Measurements from ENCODE around the gene CCDC106. TPM values are rescaled to one million over a fixed set of nuclear protein-coding genes. Genes with fewer than 3 reads are reported as not detected.

The CCDC106 gene
- total RNA-seq, 1 donor from 2014 or later: 3.1 TPM

DNA sequence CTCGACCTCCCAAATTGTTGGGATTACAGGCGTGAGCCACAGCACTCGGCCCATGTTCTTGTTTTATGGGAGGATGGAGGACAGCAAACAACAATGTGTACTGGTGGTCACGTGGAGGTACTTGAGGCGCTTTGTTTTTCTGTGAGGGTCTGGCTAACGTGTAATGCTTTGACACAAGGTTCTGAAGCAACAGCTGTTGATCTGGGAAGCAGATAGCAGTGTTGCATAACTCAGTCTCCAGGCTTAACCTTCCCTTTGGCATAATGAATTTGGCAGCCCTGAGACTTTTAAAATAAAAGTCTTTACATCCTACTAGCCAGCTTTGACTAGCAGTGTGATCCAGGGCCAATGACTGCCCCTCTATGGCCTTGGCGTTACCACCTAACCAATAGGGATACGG lies 14.2 kb upstream of the CCDC106 start:
- H3K36me3 ChIP-seq (ENCODE audit: control insufficient read depth in 3 of 3, insufficient read depth in 3 of 3, low read length in 3 of 3): peaks cover 0 to 7% (median 2%) of the 10 kb centered on the region in 3 donors
- no peaks in the 10 kb centered on the region for H3K27me3 ChIP-seq (ENCODE audit: control insufficient read depth in 3 of 3, insufficient read depth in 3 of 3, low read length in 3 of 3)
- peak overlapping the region; percentile 99 for H3K27ac ChIP-seq (ENCODE audit: low read depth, low read length)
- H3K9ac ChIP-seq (ENCODE audit: low read depth in 1 of 3, low read length in 3 of 3): no peak overlapping the region
- H3K4me1 ChIP-seq (ENCODE audit: control insufficient read depth in 3 of 3, insufficient read depth in 3 of 3, low read length in 3 of 3): peaks cover 34 to 45% (median 45%) of the 10 kb centered on the region in 3 donors
- H3K9me3 ChIP-seq (ENCODE audit: control insufficient read depth in 3 of 3, low read length in 3 of 3): no peaks in the 10 kb centered on the region
- peak overlapping the region in 1 of 3 donors; percentile 100 for H3K4me3 ChIP-seq (ENCODE audit: low read length in 3 of 3)

DNA sequence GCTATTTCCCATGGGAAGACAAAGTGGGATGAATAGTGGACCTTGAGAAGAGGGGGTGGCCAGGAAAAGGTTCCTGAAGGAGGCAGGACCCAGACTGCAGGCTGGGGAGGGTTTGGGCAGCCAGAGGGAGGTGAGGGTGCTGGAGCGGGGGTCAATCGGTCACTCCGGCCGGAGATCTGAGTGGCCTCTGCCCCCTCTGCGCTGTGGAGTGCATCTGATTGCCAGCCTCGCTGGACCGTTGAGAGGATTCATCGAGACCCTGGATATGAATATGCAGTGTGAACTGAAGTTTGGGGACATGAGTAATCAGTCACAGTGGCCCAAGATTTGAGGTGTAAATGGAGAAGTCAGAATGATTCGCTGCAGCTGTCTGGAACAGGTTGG lies 12.7 kb upstream of the CCDC106 start:
- H3K9ac ChIP-seq (ENCODE audit: low read depth in 1 of 3, low read length in 3 of 3): peak overlapping the region; percentile 100
- peak overlapping the region; percentile 99 for H3K27ac ChIP-seq (ENCODE audit: low read depth, low read length)
- no peaks in the 10 kb centered on the region for H3K9me3 ChIP-seq (ENCODE audit: control insufficient read depth in 3 of 3, low read length in 3 of 3)
- peaks cover 45 to 59% (median 58%) of the 10 kb centered on the region in 3 donors for H3K4me1 ChIP-seq (ENCODE audit: control insufficient read depth in 3 of 3, insufficient read depth in 3 of 3, low read length in 3 of 3)
- no peaks in the 10 kb centered on the region for H3K27me3 ChIP-seq (ENCODE audit: control insufficient read depth in 3 of 3, insufficient read depth in 3 of 3, low read length in 3 of 3)
- peak overlapping the region; percentile 100 for H3K4me3 ChIP-seq (ENCODE audit: low read length in 3 of 3)
- H3K36me3 ChIP-seq (ENCODE audit: control insufficient read depth in 3 of 3, insufficient read depth in 3 of 3, low read length in 3 of 3): peaks cover 0 to 7% (median 2%) of the 10 kb centered on the region in 3 donors

DNA sequence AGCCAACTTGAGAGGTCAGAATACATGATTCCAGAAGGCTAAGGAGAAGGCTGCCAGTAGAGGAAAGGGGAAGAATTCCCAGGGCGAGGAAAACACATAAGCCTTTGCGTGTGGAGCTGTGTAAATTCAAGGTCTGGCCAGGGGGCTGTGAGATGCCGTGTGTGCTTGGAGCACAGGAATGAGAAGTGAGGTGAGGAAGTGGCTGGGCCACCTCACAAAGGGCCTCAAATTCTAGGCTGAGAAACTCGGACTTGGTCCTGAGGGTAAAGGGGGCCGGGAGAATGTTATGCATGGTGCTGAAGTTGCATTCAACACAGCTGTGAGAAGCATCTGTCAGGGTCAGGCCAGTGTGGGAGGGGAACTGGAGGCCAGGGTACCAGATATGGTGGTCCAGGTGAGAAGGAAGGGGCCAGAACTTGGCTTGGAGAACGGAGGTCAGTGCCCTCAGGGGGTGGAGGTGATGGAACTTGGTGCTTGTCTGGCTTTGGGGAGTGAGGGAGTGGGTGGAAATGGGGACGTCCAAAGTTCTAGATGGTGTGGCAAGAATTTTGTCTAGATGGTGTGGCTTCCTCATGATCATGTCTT lies 12.1 kb upstream of the CCDC106 start:
- Histone ChIP-seq H3K27me3 (ENCODE audit: control insufficient read depth in 3 of 3, insufficient read depth in 3 of 3, low read length in 3 of 3) (no peaks in the 10 kb centered on the region), H3K4me1 (ENCODE audit: control insufficient read depth in 3 of 3, insufficient read depth in 3 of 3, low read length in 3 of 3) (peaks cover 48 to 63% (median 62%) of the 10 kb centered on the region in 3 donors), H3K27ac (ENCODE audit: low read depth, low read length) (peak overlapping the region; percentile 99), H3K9me3 (ENCODE audit: control insufficient read depth in 3 of 3, low read length in 3 of 3) (no peaks in the 10 kb centered on the region), H3K9ac (ENCODE audit: low read depth in 1 of 3, low read length in 3 of 3) (peak overlapping the region; percentile 100), H3K4me3 (ENCODE audit: low read length in 3 of 3) (peak overlapping the region; percentile 100), H3K36me3 (ENCODE audit: control insufficient read depth in 3 of 3, insufficient read depth in 3 of 3, low read length in 3 of 3) (peaks cover 0 to 7% (median 2%) of the 10 kb centered on the region in 3 donors)

- Histone ChIP-seq H3K36me3 (ENCODE audit: control insufficient read depth in 3 of 3, insufficient read depth in 3 of 3, low read length in 3 of 3) (peaks cover 0 to 7% (median 2%) of the 10 kb centered on the region in 3 donors), H3K9ac (ENCODE audit: low read depth in 1 of 3, low read length in 3 of 3) (peak overlapping the region in 2 of 3 donors; percentile 100), H3K4me1 (ENCODE audit: control insufficient read depth in 3 of 3, insufficient read depth in 3 of 3, low read length in 3 of 3) (peaks cover 52 to 66% (median 63%) of the 10 kb centered on the region in 3 donors), H3K27ac (ENCODE audit: low read depth, low read length) (no peak overlapping the region), H3K9me3 (ENCODE audit: control insufficient read depth in 3 of 3, low read length in 3 of 3) (no peaks in the 10 kb centered on the region), H3K27me3 (ENCODE audit: control insufficient read depth in 3 of 3, insufficient read depth in 3 of 3, low read length in 3 of 3) (no peaks in the 10 kb centered on the region), H3K4me3 (ENCODE audit: low read length in 3 of 3) (peak overlapping the region; percentile 29 to 100 (median 100))
Observed at GRCh38 chr19:55636723-55637122, 11.3 kb upstream of the CCDC106 start.

GRCh38 chr19:55637534-55637933 lies 10.5 kb upstream of the CCDC106 start:
- no peaks in the 10 kb centered on the region for H3K27me3 ChIP-seq (ENCODE audit: control insufficient read depth in 3 of 3, insufficient read depth in 3 of 3, low read length in 3 of 3)
- H3K36me3 ChIP-seq (ENCODE audit: control insufficient read depth in 3 of 3, insufficient read depth in 3 of 3, low read length in 3 of 3): peaks cover 0 to 7% (median 2%) of the 10 kb centered on the region in 3 donors
- H3K9ac ChIP-seq (ENCODE audit: low read depth in 1 of 3, low read length in 3 of 3): peak overlapping the region in 1 of 3 donors; percentile 40
- H3K27ac ChIP-seq (ENCODE audit: low read depth, low read length): no peak overlapping the region
- peaks cover 57 to 70% (median 66%) of the 10 kb centered on the region in 3 donors for H3K4me1 ChIP-seq (ENCODE audit: control insufficient read depth in 3 of 3, insufficient read depth in 3 of 3, low read length in 3 of 3)
- H3K9me3 ChIP-seq (ENCODE audit: control insufficient read depth in 3 of 3, low read length in 3 of 3): no peaks in the 10 kb centered on the region
- H3K4me3 ChIP-seq (ENCODE audit: low read length in 3 of 3): peak overlapping the region in 2 of 3 donors; percentile 22 to 31

DNA sequence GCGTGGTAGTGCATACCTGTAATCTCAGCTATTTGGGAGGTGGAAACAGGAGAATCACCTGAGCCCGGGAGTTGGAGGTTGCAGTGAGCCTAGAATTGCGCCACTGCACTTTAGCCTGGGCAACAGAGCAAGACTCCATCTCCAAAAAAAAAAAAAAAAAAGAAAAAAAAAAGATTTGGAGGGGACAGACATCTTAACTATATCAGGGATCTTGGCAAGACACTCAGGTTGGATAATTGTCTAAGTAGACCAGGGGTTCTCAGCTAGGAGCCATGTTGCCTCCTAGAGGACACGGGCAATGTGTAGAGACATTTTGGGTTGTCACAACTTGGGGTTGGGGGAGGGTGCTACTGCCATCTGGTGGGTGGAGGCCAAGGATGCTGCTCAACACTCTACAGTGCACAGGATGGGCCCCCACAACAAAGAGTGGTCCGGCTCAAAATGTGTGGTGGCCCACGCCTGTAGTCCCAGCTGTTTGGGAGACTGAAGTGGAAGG lies 9.1 kb upstream of the CCDC106 start:
- Histone ChIP-seq H3K9me3 (ENCODE audit: control insufficient read depth in 3 of 3, low read length in 3 of 3) (no peaks in the 10 kb centered on the region), H3K4me1 (ENCODE audit: control insufficient read depth in 3 of 3, insufficient read depth in 3 of 3, low read length in 3 of 3) (peaks cover 63 to 77% (median 74%) of the 10 kb centered on the region in 3 donors), H3K9ac (ENCODE audit: low read depth in 1 of 3, low read length in 3 of 3) (no peak overlapping the region), H3K36me3 (ENCODE audit: control insufficient read depth in 3 of 3, insufficient read depth in 3 of 3, low read length in 3 of 3) (peaks cover 0 to 7% (median 2%) of the 10 kb centered on the region in 3 donors), H3K27me3 (ENCODE audit: control insufficient read depth in 3 of 3, insufficient read depth in 3 of 3, low read length in 3 of 3) (no peaks in the 10 kb centered on the region), H3K27ac (ENCODE audit: low read depth, low read length) (no peak overlapping the region), H3K4me3 (ENCODE audit: low read length in 3 of 3) (no peak overlapping the region)

DNA sequence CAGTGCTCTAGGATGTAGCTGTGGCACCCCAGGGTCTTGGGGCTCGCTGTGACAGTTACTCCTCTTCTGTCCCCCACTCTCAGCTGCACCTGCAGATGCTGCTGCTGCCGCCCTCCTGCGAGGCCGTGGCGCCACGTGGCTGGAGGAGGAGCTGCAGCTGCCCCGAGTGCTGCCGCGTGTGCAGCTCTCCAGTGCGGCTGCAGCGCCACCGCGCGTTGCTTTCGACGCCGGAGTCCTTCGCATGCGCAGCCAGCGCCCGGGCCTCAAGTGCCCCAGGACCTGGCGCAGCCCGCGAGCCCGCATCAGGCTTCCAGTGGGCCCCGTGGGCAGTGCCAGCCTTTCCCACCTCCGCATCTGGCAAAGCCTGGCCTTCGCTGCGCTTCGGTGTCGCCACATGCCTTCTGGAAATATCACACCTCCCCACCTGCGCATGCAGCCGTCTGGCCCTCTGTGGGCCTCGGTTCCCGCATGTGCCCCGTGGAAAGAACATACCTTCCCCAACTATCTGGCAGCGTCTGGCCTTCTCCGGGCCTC lies 7.9 kb upstream of the CCDC106 start:
- H3K4me3 ChIP-seq (ENCODE audit: low read length in 3 of 3): peak overlapping the region; percentile 79 to 87 (median 81)
- peak overlapping the region; percentile 82 to 90 (median 84) for H3K9ac ChIP-seq (ENCODE audit: low read depth in 1 of 3, low read length in 3 of 3)
- no peaks in the 10 kb centered on the region for H3K9me3 ChIP-seq (ENCODE audit: control insufficient read depth in 3 of 3, low read length in 3 of 3)
- no peaks in the 10 kb centered on the region for H3K27me3 ChIP-seq (ENCODE audit: control insufficient read depth in 3 of 3, insufficient read depth in 3 of 3, low read length in 3 of 3)
- H3K36me3 ChIP-seq (ENCODE audit: control insufficient read depth in 3 of 3, insufficient read depth in 3 of 3, low read length in 3 of 3): peaks cover 6 to 12% (median 7%) of the 10 kb centered on the region in 3 donors
- H3K27ac ChIP-seq (ENCODE audit: low read depth, low read length): peak overlapping the region; percentile 85
- peaks cover 68 to 83% (median 78%) of the 10 kb centered on the region in 3 donors for H3K4me1 ChIP-seq (ENCODE audit: control insufficient read depth in 3 of 3, insufficient read depth in 3 of 3, low read length in 3 of 3)

DNA sequence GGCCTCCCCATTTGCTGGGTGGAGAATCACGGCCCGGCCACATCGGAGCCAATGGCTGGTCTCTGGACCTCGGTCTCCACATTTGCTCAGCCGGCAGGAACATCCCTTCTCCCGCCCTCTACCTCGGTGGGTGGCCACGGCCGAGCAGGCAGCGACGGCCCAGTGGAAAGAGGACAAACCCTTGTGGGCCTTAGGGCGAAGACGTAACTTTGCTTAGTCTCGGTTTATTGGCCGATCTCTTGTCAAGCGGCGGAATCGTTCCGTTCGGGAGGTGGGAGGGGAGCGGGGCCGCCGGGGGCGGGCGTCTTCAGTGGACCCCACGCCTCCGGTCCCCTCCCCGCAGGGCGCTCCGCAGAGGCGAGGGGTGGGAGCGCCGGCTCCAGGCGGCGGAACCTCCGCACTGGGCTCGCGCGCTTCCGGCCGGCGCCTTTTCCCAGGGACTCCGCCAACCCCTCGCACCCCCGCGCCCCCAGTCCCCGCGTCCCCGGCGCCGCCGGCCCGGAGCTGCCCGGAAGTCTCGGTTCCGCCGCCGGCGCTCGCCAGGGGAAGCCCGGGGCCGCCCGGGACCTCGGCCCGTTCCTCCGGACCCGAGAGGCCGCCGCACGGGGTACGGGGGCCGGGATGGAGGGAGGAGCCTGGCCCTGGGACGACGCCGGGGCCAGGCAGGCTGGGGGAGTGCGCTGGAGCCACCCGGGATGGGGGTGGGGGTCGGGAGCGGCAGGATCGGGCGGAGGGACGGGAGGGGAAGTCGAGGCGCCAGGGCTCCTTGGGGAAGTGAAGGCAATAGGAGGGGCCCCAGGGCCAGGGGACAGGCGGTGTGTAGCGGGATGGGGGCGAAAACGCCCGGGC lies 7.2 kb upstream of the CCDC106 start, which contains the start of gene ZNF580:
Gene ZNF580, plus strand, starts transcription at position 426 of the 849 bp plus-strand sequence. CDS start 1,507 bp downstream, outside the sequence.
- Histone ChIP-seq H3K9ac (ENCODE audit: low read depth in 1 of 3, low read length in 3 of 3) (peak within 1 kb of the TSS; percentile 82 to 90 (median 84)), H3K36me3 (ENCODE audit: control insufficient read depth in 3 of 3, insufficient read depth in 3 of 3, low read length in 3 of 3) (peaks cover 10 to 17% (median 14%) of the 10 kb centered on the region in 3 donors), H3K27me3 (ENCODE audit: control insufficient read depth in 3 of 3, insufficient read depth in 3 of 3, low read length in 3 of 3) (no peaks in the 10 kb centered on the region), H3K27ac (ENCODE audit: low read depth, low read length) (peak within 1 kb of the TSS; percentile 85), H3K4me3 (ENCODE audit: low read length in 3 of 3) (peak within 1 kb of the TSS; percentile 81 to 87 (median 86)), H3K9me3 (ENCODE audit: control insufficient read depth in 3 of 3, low read length in 3 of 3) (no peaks in the 10 kb centered on the region), H3K4me1 (ENCODE audit: control insufficient read depth in 3 of 3, insufficient read depth in 3 of 3, low read length in 3 of 3) (peaks cover 64 to 76% (median 74%) of the 10 kb centered on the region in 3 donors)

DNA sequence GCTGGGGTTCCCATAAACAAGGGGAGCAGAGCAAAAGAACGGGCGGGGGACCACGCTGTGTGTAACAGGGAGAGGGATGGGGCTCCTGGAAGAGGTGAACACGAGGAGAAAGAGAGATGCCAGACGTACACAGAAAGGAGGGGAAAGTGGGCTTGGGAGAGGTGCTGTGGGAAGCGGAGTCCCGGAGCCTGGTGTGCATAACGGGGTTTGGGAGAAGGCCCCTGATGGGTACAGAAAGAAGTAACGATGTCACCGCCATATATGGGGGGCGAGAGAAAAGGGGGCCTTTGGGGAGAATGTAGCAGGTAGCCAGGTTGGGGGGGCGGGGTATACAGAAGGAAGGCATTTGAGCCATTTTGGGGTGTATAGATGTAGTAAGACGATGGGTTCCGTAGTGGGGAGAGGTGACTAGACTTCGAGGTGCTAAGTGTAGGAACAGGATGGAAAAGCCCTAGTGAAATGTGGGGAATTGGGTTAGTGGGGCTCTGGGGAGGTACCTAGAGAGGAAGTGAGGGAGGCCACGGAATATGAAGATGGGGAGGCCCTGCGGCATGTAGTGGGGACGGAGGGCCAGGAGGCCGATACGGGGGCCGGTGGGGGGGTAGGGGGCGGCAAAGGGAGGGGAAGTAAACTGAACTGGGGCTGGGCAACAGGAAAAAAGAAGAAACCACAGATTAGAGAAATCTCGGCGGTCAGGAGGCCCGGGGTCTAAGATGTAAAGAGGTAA lies 6.4 kb upstream of the CCDC106 start:
- peaks cover 56 to 68% (median 66%) of the 10 kb centered on the region in 3 donors for H3K4me1 ChIP-seq (ENCODE audit: control insufficient read depth in 3 of 3, insufficient read depth in 3 of 3, low read length in 3 of 3)
- peak overlapping the region; percentile 85 for H3K27ac ChIP-seq (ENCODE audit: low read depth, low read length)
- no peaks in the 10 kb centered on the region for H3K27me3 ChIP-seq (ENCODE audit: control insufficient read depth in 3 of 3, insufficient read depth in 3 of 3, low read length in 3 of 3)
- peak overlapping the region; percentile 52 to 90 (median 81) for H3K9ac ChIP-seq (ENCODE audit: low read depth in 1 of 3, low read length in 3 of 3)
- no peaks in the 10 kb centered on the region for H3K9me3 ChIP-seq (ENCODE audit: control insufficient read depth in 3 of 3, low read length in 3 of 3)
- peaks cover 10 to 17% (median 14%) of the 10 kb centered on the region in 3 donors for H3K36me3 ChIP-seq (ENCODE audit: control insufficient read depth in 3 of 3, insufficient read depth in 3 of 3, low read length in 3 of 3)
- H3K4me3 ChIP-seq (ENCODE audit: low read length in 3 of 3): peak overlapping the region; percentile 81 to 87 (median 86)
